NCI-H1930 (cell line): ENCODE results near the gene TWIST1.

Experiments used
- DNase-seq, 2 experiments: peaks; one replicate each; lab custom pipeline; 2025; lab: John Stamatoyannopoulos, UW

The TWIST1 gene

DNA sequence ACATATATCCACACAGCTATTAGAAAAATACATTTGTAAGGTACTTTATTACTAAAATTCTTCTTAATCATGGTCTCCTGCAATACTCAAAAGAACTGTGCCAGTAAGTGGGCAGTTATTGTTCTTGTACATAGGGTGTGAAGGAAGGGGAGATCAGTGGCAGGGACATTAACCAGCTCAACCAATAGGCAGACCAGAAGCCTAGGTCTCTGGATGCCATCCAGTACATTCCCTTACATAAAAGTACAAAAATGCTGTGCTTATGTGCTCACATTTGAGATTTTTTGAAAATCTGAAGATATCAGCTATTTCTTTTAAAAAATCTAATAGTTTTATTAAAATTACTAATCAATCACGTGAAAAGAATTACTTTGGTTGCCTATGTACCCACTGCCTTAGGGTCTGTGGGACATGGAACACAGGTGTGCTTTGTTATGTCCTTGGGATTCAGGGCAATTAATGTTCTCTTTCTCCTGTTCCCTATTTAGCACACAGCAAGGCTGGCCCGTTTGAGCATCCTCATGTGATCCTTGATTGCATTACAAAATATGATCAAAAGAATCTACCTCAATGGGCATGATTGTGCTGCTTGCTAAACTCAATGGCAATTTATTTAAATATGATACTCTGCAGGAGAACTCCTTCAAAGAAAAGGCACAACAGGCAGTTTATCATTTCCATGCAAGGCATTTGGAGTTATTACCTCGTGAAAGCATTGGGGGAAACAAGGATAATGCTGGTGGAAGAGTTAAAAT lies 22.7 kb downstream of the TWIST1 start:
- DNase-seq: no peak

DNA sequence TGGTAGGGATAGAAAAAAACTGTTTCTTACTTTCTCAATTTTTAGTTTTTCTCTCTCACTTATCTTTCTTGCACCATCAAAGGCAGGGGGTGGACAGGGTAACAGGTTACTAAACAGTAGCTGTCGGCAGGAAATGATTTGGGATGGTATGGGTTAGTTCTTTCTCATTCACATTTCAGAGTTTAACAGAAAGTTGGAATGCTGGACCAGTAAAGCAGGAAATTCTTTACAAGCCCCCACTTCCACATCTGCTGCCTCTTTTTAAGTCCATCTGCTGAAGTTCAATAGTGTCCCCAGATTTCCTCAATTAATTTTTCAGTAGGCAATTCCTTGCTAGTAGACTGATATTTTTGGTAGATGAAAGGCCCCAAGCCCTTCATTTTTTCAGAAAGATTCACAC lies 23.3 kb downstream of the TWIST1 start:
- DNase-seq: no peak

DNA sequence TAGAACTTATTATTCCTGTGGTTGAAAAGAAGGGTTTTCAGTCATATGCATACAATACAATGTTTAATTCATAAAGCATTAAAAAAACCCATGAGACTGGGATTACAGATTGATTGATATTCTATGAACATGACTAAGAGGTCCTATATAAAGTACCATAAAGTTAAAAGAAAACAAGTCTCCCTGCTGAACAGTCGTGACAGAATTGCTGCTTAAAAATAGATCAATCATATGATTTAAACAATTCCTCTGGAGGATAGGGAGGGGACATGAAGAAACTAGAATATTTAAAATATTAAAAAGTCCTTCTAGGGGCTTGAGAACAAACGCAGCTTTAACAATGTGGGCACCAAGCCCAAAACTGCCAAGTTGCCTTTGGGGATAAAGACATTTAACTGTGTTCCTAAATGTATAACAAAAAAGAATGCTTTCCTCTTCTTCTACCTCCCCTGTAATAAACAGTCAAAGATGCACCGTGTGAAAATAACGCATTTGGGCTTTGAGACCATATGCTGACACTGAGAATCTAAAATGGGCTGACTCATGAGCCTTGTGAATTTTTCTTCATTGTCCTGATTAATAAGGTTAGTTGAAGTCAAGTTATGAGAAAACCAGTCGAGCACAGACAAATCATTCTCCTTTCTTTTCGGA lies 25.8 kb downstream of the TWIST1 start:
- DNase-seq: no peak

DNA sequence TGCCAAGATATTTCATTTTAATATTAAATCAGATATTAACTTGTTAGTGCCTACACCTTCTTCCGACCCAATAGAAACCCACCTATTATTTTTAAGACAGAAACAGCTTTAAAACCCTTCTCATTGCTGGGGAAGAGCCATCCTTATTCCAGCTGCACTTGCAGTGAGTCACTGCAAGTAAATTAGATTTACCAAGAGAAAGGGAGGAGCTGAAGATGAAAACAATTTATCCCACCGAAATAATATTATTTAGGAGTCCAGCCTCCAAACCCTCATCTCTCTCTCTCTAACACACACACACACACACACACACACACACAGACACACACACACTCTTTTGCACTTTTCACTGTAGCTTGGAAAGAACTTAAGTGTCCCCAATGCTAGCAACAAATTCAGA lies 26.9 kb downstream of the TWIST1 start:
- DNase-seq: no peak

DNA sequence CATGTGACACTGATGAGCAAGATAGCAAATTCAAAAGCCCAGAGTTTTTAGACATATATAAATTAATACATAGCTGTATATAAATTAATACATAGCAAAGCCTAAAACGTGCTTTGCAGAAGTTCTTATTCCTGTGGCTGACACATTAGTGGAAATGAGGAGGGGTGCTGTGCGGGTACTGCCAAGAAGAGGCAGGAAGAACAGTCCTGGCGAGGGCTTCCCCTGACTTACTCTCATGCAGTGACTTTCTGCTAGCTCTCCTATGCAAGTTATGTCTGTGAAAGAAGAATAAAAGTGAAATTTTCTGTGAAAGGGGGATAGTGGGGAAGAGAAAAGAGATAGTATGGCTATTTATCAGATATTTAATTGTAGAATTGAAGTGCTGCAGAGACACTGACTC lies 27.6 kb downstream of the TWIST1 start:
- no peak for DNase-seq

DNA sequence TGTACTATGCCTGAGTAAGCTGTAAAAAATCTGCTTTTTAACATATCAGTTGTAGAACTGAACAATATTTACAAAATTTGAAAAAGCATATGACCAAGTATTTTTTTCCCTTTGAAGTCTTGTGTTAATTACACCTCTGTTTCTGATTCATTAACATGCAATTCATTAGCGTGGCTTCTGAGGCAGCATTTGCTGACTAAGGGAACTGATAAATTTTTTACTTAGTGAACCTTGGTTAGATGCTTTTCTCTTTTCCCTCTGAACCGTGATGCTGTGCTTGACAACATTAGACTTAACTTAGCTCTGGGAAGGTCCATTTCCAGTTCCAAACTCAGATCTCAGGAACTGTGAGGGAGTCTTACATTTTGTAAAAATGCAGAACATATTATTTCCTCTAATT lies 28.1 kb downstream of the TWIST1 start:
- DNase-seq: no peak

DNA sequence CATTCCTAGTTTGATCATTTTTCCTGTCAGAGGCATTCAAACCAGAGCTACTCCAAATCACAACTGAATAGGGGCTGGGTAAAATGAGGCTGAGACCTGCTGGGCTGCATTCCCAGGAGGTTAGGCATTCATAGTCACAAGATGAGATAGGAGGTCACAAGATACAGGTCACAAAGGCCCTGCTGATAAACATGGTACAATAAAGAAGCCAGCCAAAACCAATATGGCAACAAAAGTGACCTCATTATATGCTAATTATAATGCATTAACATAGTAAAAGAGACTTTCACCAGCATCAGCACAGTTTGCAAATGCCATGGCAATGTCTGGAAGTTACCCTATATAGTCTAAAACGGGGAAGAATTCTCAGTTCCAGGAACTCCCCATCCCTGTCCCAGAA lies 37.3 kb downstream of the TWIST1 start:
- DNase-seq: no peak

DNA sequence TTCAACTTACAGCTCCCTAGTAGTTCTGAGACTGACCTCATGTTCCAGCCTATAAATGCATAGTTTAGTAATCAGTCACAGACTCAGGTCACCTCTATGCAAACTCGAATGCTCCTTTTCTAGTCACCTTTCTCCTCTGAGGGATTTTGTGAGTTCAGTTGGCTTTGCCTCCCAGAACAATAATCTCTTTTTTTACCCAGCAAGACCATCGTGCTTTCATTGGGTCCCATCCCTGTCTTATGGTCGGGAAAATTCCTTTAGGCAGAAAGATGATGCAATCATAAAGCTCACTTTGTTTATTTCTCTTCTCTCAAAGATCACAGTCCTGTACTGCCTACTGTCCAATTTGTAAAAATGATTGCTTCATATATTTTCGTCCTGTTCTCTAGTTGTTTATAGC lies 38.4 kb downstream of the TWIST1 start:
- DNase-seq: no peak

DNA sequence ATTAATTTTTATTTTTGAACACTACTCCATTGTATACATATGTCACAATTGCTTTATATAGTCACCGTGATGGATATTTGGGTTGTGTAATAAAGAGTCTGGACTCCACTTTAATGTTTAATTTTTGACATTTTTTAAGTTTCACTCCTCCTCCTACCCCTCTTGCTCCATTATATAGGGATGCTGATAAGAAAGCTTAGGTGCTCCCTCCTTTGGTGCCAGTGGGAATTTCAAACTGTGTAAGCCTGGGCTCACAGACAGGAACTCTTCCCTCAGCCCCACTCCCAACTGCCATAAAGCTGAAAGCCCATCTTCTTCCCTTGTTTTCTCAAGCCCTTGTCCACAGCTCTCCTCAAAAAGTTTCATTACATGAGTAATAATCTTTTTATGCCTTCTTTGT lies 47.6 kb downstream of the TWIST1 start:
- no peak for DNase-seq

DNA sequence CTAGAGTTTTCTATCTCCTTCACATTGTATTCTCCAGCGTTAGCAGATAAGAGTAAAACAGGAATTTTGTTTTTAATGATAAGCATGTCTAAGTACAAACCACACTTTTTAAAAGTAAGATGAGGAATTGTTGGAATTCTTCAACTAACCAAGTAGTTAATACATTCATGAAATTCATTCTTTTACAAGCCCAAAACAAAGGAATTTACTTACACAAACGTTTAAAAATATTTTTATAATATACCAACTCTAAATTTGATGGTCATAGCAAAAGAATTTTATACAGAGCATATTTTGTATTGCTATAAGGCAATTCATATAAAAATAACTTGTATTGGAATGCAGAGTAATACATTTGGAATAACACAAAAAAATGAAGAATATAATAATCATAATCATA lies 51.3 kb downstream of the TWIST1 start:
- no peak for DNase-seq
